Measurements from ENCODE around the gene PLEKHH3. TPM values are rescaled to one million over a fixed set of nuclear protein-coding genes. Genes with fewer than 3 reads are reported as not detected.

Gene PLEKHH3
- total RNA-seq, 1 experiment from 2014 or later = 21.4 TPM

DNA sequence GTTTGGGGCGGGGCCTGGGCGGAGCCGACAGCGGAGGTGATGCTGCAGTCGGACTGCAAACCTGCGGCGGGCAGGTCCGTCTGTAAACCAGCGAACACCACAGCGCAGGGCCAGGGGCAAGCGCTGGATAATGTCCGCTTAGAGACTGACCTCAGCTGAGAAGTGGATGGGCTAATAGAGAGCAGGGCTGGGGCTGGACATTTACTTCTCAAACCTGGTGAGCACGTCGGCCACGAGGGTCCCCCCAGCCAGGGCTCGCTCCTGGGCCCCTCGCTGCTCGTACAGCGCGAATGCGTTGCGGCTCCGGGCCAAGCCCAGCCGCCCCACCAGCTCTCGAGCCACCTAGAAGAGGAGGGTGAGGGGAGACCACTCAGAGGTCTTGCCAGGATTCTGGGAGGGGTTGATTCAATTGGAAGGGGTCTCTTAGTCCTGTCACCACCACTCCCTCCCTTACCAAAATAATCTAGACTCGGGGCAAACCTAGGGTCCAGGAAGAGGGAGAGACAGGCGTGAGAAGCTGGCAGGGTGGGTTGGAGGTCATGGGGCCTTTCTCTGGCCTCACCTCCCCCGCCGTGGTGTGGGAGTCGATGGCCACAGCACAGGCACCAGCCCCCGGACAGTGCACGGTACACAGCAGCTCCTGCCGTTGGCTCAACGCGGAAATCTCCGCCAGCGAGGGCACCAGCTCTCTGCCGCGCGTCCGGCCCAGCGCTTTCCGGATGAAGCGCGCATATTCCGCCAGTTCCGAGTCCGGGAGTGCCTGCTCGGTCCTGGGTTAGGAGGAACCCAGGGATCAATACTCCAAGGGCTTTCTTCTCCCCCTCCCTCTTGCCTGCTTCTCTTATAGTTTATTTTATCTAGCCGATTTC is 5.8 kb downstream of the PLEKHH3 start:
- Mint-ChIP-seq H3K4me1 (peaks cover 28 to 44% of the 10 kb centered on the region in 2 experiments), H3K4me3 (peak overlapping the region; percentile 68 to 72), H3K27me3 (ENCODE audit: low read depth) (peaks cover 4% of the 10 kb centered on the region; the same call in 1 of the 2 replicates), H3K36me3 (ENCODE audit: insufficient read depth in 1 of 3, low read depth in 3 of 3) (peaks cover 20 to 50% (median 41%) of the 10 kb centered on the region in 3 experiments), H3K27ac (peak overlapping the region in 2 of 3 experiments; percentile 50 to 81; a peak in 4 of 7 replicates), H3K9me3 (no peaks in the 10 kb centered on the region)
- H2BK12ac ChIP-seq (ENCODE audit: insufficient read length, low read depth, low read length) = no peak overlapping the region
- peaks cover 26% of the 10 kb centered on the region for H3K23me2 ChIP-seq (ENCODE audit: insufficient read length, low read depth, low read length, poor library complexity, severe bottlenecking)
- no peak overlapping the region for H4K8ac ChIP-seq (replicated peaks; ENCODE audit: insufficient read length, low read depth, low read length)
- no peaks in the 10 kb centered on the region for H3K9me3 ChIP-seq (ENCODE audit: control insufficient read depth, low read depth, low read length)
- no peak overlapping the region for H2BK5ac ChIP-seq (ENCODE audit: insufficient read length, low read length)
- H3K79me1 ChIP-seq (ENCODE audit: insufficient read depth, low read depth, low read length, poor library complexity, severe bottlenecking) = no peaks in the 10 kb centered on the region
- no peak overlapping the region for H3K23ac ChIP-seq (ENCODE audit: insufficient read length, low read depth, low read length)
- H3K4me2 ChIP-seq (ENCODE audit: insufficient read depth, insufficient read length, low read length) = peak overlapping the region; percentile 62
- H3K27ac ChIP-seq (ENCODE audit: insufficient read length, low read depth, low read length) = no peak overlapping the region
- H2BK15ac ChIP-seq (ENCODE audit: low read depth, low read length) = no peak overlapping the region
- no peak overlapping the region for H2BK120ac ChIP-seq (ENCODE audit: low read depth, low read length, poor library complexity, severe bottlenecking)
- H3K9ac ChIP-seq (ENCODE audit: extremely low read depth, insufficient read length, low read length) = no peak overlapping the region
- no peak overlapping the region for H3K4ac ChIP-seq (ENCODE audit: low read depth, low read length)
- H2AK5ac ChIP-seq (ENCODE audit: insufficient read length, low read length) = no peak overlapping the region
- no peak overlapping the region for H3K14ac ChIP-seq (ENCODE audit: insufficient read depth, low read length)
- no peaks in the 10 kb centered on the region; the same call in 1 of the 2 replicates for H3K79me2 ChIP-seq (ENCODE audit: insufficient read depth, low read length)
- WGBS (ENCODE audit: extremely low coverage, insufficient read length, low lambda C conversion rate) = no CpG with 5 or more reads among the region's 50 CpGs
- no peak overlapping the region for H2AFZ ChIP-seq (ENCODE audit: low read length)
- no peaks in the 10 kb centered on the region for H3K27me3 ChIP-seq (ENCODE audit: insufficient read depth, low read length)
- H4K20me1 ChIP-seq (ENCODE audit: control insufficient read depth, insufficient read depth, insufficient read length) = no peaks in the 10 kb centered on the region
- no peak overlapping the region for H3K18ac ChIP-seq (ENCODE audit: insufficient read length, low read depth, low read length)
- TF ChIP-seq CTCF (conservative IDR thresholded peaks at IDR 0.05) = no peak
- no peak overlapping the region for H3T11ph ChIP-seq (ENCODE audit: low read length)
- peak; percentile 96 for DNase-seq
- H3K4me1 ChIP-seq (ENCODE audit: insufficient read depth, low read length) = peaks cover 4% of the 10 kb centered on the region; the same call in 1 of the 2 replicates
- H4K5ac ChIP-seq (ENCODE audit: insufficient read length, low read depth, low read length) = no peak overlapping the region
- H2BK20ac ChIP-seq (ENCODE audit: low read depth, low read length, poor library complexity, severe bottlenecking) = no peak overlapping the region
- no peak overlapping the region for H4K91ac ChIP-seq (ENCODE audit: insufficient read length, low read depth, low read length)
- no peak overlapping the region for H3K56ac ChIP-seq (ENCODE audit: insufficient read length, low read depth, low read length)
